ENCODE measurements around the gene PPFIA2. TPM values are rescaled to one million over a fixed set of nuclear protein-coding genes. Genes with fewer than 3 reads are reported as not detected.

The PPFIA2 gene
- total RNA-seq, 1 donor from 2014 or later, result 0.59 TPM

- Mint-ChIP-seq H3K4me3 (ENCODE audit: unreplicated experiment) (no peak overlapping the region), H3K4me1 (ENCODE audit: low read depth, unreplicated experiment) (peaks cover 3% of the 10 kb centered on the region), H3K27ac (ENCODE audit: unreplicated experiment) (no peak overlapping the region), H3K36me3 (ENCODE audit: low read depth, unreplicated experiment) (no peaks in the 10 kb centered on the region), H3K27me3 (ENCODE audit: low read depth, unreplicated experiment) (no peaks in the 10 kb centered on the region), H3K9me3 (ENCODE audit: unreplicated experiment) (no peaks in the 10 kb centered on the region)
- DNase-seq (ENCODE audit: low read depth) (peak; percentile 43), FAIRE-seq (no peak)
- no peak overlapping the region for H2AFZ ChIP-seq (ENCODE audit: low read depth, low read length)
- no peaks in the 10 kb centered on the region for H3K79me2 ChIP-seq (ENCODE audit: insufficient read depth, low read length)
- no peaks in the 10 kb centered on the region for H3K9me3 ChIP-seq (ENCODE audit: insufficient read depth, low read depth, low read length)
- no peaks in the 10 kb centered on the region for H4K20me1 ChIP-seq (ENCODE audit: insufficient read depth, low read length)
- H3K27ac ChIP-seq (ENCODE audit: low read depth, low read length), result no peak overlapping the region
- H3K4me1 ChIP-seq (ENCODE audit: insufficient read depth, low read length), result peaks cover 7% of the 10 kb centered on the region
- TF ChIP-seq EZH2 (IDR thresholded peaks at IDR 0.05; ENCODE audit: insufficient read depth, low read length) (no peak), CTCF (IDR thresholded peaks at IDR 0.05; ENCODE audit: insufficient read depth, low read depth, low read length) (no peak)
- no peaks in the 10 kb centered on the region for H3K36me3 ChIP-seq (ENCODE audit: insufficient read depth, low read length)
- H3K27me3 ChIP-seq (ENCODE audit: insufficient read depth, low read length), result no peaks in the 10 kb centered on the region
- no peak overlapping the region for H3K4me2 ChIP-seq (ENCODE audit: low read length)
- no peak overlapping the region for H3K9ac ChIP-seq (ENCODE audit: low read length)
- H3K4me3 ChIP-seq (ENCODE audit: insufficient read depth, low read depth, low read length), result no peak overlapping the region
These were observed 484.3 kb downstream of the PPFIA2 start for GRCh38 chr12:81274637-81275529.

- H3K36me3 Mint-ChIP-seq (ENCODE audit: low read depth, unreplicated experiment), result no peaks in the 10 kb centered on the region
- Histone ChIP-seq H3K9me3 (ENCODE audit: insufficient read depth, low read depth, low read length) (no peaks in the 10 kb centered on the region), H3K27ac (ENCODE audit: low read depth, low read length) (no peak overlapping the region), H2AFZ (ENCODE audit: low read depth, low read length) (no peak overlapping the region), H4K20me1 (ENCODE audit: insufficient read depth, low read length) (no peaks in the 10 kb centered on the region), H3K36me3 (ENCODE audit: insufficient read depth, low read length) (no peaks in the 10 kb centered on the region), H3K27me3 (ENCODE audit: insufficient read depth, low read length) (no peaks in the 10 kb centered on the region), H3K4me1 (ENCODE audit: insufficient read depth, low read length) (peaks cover 7% of the 10 kb centered on the region), H3K9ac (ENCODE audit: low read length) (no peak overlapping the region), H3K4me3 (ENCODE audit: insufficient read depth, low read depth, low read length) (no peak overlapping the region), H3K79me2 (ENCODE audit: insufficient read depth, low read length) (no peaks in the 10 kb centered on the region), H3K4me2 (ENCODE audit: low read length) (no peak overlapping the region)
- H3K27ac Mint-ChIP-seq (ENCODE audit: unreplicated experiment), result no peak overlapping the region
- DNase-seq (ENCODE audit: low read depth) (no peak), FAIRE-seq (no peak)
- peaks cover 3% of the 10 kb centered on the region for H3K4me1 Mint-ChIP-seq (ENCODE audit: low read depth, unreplicated experiment)
- TF ChIP-seq CTCF (IDR thresholded peaks at IDR 0.05; ENCODE audit: insufficient read depth, low read depth, low read length), result no peak
- TF ChIP-seq EZH2 (IDR thresholded peaks at IDR 0.05; ENCODE audit: insufficient read depth, low read length), result no peak
- H3K9me3 Mint-ChIP-seq (ENCODE audit: unreplicated experiment), result no peaks in the 10 kb centered on the region
- no peaks in the 10 kb centered on the region for H3K27me3 Mint-ChIP-seq (ENCODE audit: low read depth, unreplicated experiment)
- H3K4me3 Mint-ChIP-seq (ENCODE audit: unreplicated experiment), result no peak overlapping the region
These were observed 488.8 kb downstream of the PPFIA2 start for GRCh38 chr12:81270385-81270784.

GRCh38 chr12:81263072-81263471 lies 496.1 kb downstream of the PPFIA2 start:
- DNase-seq (ENCODE audit: low read depth), result no peak
- no peaks in the 10 kb centered on the region for H3K9me3 ChIP-seq (ENCODE audit: insufficient read depth, low read depth, low read length)
- H3K4me1 ChIP-seq (ENCODE audit: insufficient read depth, low read length), result no peaks in the 10 kb centered on the region
- Mint-ChIP-seq H3K4me1 (ENCODE audit: low read depth, unreplicated experiment) (no peaks in the 10 kb centered on the region), H3K27me3 (ENCODE audit: low read depth, unreplicated experiment) (no peaks in the 10 kb centered on the region), H3K4me3 (ENCODE audit: unreplicated experiment) (no peak overlapping the region), H3K27ac (ENCODE audit: unreplicated experiment) (no peak overlapping the region), H3K36me3 (ENCODE audit: low read depth, unreplicated experiment) (no peaks in the 10 kb centered on the region), H3K9me3 (ENCODE audit: unreplicated experiment) (no peaks in the 10 kb centered on the region)
- H2AFZ ChIP-seq (ENCODE audit: low read depth, low read length), result no peak overlapping the region
- FAIRE-seq, result no peak
- no peak overlapping the region for H3K27ac ChIP-seq (ENCODE audit: low read depth, low read length)
- no peaks in the 10 kb centered on the region for H3K79me2 ChIP-seq (ENCODE audit: insufficient read depth, low read length)
- H3K27me3 ChIP-seq (ENCODE audit: insufficient read depth, low read length), result no peaks in the 10 kb centered on the region
- H3K36me3 ChIP-seq (ENCODE audit: insufficient read depth, low read length), result no peaks in the 10 kb centered on the region
- H4K20me1 ChIP-seq (ENCODE audit: insufficient read depth, low read length), result no peaks in the 10 kb centered on the region
- no peak overlapping the region for H3K4me3 ChIP-seq (ENCODE audit: insufficient read depth, low read depth, low read length)
- no peak overlapping the region for H3K4me2 ChIP-seq (ENCODE audit: low read length)
- TF ChIP-seq CTCF (IDR thresholded peaks at IDR 0.05; ENCODE audit: insufficient read depth, low read depth, low read length) (no peak), EZH2 (IDR thresholded peaks at IDR 0.05; ENCODE audit: insufficient read depth, low read length) (no peak)
- H3K9ac ChIP-seq (ENCODE audit: low read length), result no peak overlapping the region

Measured in astrocyte (in vitro differentiated cells and primary cell).